Stimulated activated CD8-positive, alpha-beta memory T cell treated with anti-CD3 and anti-CD28 coated beads, Interleukin-15, amount 100 ng/mL, for 48 hours (primary cell): Measurements from ENCODE around the gene SPANXC.
"Not testable (repeated sequence)": the region's sequence is repeated elsewhere in the genome, so short reads cannot be mapped to it uniquely, and the experiment has no call there.

Experiments
- DNase-seq, 2 donors: peaks; one replicate each; pipeline ENCODE4 v3.0.0-alpha.2; 2020; ENCODE audit warnings: low read depth in 2 of 2

SPANXC gene, protein sequence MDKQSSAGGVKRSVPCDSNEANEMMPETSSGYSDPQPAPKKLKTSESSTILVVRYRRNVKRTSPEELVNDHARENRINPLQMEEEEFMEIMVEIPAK

DNA sequence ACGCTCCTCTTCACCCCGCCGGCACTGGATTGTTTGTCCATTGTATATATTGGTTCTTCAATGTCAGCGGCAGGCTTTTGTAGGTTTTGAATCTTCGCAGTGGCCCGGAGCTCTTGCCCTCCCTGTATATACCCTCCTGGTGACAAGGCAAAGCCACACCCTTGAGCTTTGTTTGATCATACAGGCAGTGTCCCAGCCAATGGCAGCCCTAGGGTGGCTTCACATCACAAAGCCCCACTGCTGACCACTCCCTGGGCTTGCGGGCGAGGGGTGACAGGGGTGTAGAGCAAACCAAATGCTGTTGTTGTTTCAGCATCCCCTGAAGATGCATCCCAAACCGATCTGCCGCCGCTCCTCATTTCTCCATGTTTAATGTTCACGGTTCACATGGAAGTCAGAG is at the start of gene SPANXC:
TSS of gene SPANXC (minus strand) at position 101 of the 400 bp plus-strand sequence. CDS start at position 41, 60 bp downstream.
- DNase-seq: not testable (repeated sequence)

DNA sequence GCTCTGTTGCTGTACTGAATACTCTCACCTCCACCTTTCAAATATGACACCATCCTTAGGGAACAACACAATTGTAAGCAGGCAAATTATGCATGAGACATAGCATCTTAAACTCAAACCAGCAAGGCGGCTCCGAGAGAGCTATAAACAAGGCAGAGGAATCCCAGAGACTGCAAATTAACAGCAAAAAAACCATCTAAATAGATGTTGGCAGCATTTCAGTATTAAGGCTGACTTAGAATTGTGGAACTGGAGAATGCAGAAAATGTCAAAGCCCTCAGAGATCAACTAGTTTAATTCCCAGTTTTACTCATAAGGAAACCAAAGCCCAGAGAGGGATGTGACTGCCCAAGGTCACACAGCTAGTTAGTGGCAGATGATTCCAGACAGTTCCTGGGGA is 37.2 kb upstream of the SPANXC start:
- DNase-seq: no peak

DNA sequence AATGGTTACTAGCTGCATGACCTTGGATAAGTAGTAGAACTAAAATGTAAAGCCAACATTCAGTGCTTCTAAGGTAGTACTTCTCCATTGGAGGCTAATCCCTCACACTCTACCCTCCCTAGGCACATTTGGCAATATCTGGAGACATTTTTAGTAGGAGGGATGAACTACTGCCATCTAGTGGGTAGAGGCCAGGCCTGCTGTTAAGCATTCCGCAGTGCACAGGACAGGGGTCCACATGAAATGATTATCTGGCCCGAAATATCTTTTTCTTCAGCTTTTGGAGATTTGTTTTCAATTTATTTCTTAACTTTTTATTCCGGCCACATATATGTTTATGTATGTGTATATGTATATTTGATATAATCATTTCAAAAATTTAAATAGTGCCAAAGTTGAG is 36.0 kb upstream of the SPANXC start:
- no peak for DNase-seq

DNA sequence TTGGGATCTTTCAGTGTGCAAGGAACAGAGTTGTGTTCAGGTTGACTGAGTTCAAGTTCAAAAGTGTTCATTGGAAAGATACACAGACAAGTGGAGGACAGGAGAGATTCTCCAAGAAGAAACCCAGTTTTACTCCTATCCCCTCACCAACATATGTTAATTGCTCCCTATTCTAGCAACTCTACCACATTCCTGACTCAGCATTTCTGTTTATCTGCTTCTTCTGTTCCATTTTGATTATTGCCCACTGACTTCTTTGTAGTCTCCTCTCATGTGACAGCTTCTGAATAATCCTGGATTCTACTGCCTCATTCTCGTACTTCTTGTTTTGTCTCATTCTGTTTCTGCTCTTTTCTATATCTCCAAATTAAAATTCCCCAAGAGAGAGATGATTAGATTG is 15.8 kb upstream of the SPANXC start:
- no peak for DNase-seq

DNA sequence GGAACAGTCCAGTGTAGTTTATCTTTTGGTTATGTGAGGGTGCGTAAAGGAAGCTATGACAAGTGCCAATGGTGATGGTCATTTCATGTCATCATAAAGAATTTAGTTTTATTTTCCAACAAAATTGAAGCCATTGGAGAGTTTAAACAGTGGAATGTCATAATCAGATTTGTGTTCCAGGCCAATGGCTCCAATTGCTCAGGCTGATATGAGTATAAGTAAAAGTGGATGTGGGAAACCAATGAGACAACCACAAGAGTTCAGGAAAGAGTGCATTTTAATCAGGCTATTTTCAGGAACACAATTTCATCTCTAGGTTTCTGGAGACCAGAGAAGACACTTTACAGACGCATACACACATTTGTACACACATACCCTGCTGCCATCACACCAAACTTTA is 20.7 kb downstream of the SPANXC start:
- no peak for DNase-seq

DNA sequence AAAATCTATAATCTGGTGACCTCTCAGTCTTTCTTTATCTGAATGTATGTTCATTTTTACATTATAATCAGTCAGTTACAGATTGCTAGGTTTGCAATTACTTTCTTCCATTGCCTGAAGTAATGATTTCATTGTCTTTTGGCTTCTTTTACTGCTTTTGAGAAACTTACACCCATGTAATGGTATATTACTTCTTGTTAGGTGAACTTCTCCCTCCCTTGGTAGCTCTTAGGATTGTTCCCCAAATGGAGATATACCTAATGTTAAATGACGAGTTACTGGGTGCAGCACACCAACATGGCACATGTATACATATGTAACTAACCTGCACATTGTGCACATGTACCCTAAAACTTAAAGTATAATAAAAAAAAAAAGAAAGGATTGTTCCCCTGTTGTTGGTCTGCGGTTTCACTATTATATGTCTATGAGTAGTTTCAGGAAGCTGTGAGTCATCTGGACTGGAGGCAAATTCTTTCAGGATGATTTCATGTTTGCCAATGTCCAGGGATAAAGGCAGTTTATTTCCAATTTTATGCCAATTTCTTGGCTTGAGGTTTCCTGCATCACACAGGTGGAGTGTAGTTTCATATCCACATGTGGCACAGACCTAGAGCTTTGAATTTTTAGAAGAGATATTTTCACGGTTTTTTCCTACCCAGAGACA is 21.8 kb downstream of the SPANXC start:
- no peak for DNase-seq

DNA sequence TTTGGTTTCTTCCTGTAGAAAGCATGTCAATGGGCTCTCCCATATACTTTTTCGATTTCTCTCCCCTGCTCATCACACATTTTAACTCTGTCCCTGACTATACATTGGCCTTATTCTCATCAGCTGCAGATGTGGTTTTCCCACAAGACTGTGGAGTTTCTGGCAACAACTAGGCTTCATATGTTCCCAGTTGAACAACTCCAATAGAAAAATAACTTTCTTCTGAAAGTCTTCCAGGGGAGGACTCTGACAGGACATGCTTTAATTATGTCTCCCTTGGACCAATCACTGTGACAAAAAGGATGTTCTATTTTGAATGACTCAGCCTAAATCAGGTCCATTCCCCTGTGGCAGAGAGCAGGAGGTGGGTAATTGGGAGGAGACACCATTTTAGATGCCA is 28.1 kb downstream of the SPANXC start:
- DNase-seq: no peak

DNA sequence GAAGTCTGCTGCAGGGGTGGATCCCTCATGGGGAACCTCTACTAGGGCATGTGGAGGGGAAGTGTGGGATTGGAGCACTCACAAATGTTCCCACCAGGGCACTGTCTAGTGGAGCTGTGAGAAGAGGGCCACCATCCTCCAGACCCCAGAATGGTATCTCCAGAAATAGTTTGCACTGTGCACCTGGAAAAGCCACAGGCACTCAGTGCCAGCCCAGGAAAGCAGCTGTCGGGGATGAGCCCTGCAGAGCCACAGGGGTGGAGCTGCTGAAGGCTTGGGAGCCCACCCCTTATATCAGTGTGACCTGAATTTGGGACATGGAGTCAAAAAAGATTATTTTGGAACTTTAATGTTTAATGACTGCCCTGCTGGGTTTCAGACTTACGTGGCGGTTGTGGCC is 40.4 kb downstream of the SPANXC start:
- DNase-seq: no peak
